Mucosa of descending colon (tissue), 3 donors: Measurements from ENCODE around the gene ATP10B. TPM values are rescaled to one million over a fixed set of nuclear protein-coding genes. Genes with fewer than 3 reads are reported as not detected.

Experiments used
- ATAC-seq: fragments of 200-7000 bp; cut with Tn5 transposase; one replicate; pipeline ENCODE4 v1.9.1; 2020; ENCODE audit warnings: mild to moderate bottlenecking, moderate library complexity
- DNase-seq, 3 donors: peaks; one replicate each; pipeline ENCODE4 v3.0.0-alpha.2; 2020
- H3K36me3 ChIP-seq: fragments of 200-600 bp; one replicate; pipeline ENCODE4 v1.8.0; 2021; ENCODE audit warnings: low read depth, mild to moderate bottlenecking
- H3K4me1 ChIP-seq: fragments of 200-600 bp; one replicate; pipeline ENCODE4 v1.8.0; 2021; ENCODE audit warnings: low read depth, mild to moderate bottlenecking
- H3K4me3 ChIP-seq: fragments of 200-600 bp; one replicate; pipeline ENCODE4 v1.8.0; 2021; ENCODE audit warnings: mild to moderate bottlenecking
- H3K9me3 ChIP-seq: fragments of 200-600 bp; one replicate; pipeline ENCODE4 v1.8.0; 2021; ENCODE audit warnings: mild to moderate bottlenecking
- CTCF ChIP-seq: fragments of 200-600 bp; IDR thresholded peaks from one replicate; pipeline ENCODE4 v1.8.0; 2022; ENCODE audit warnings: antibody characterized with exemption, mild to moderate bottlenecking
- intact Hi-C, 2 donors: fragments of 100-400 bp; cut with DNase I in 1 of 2; cut with micrococcal nuclease in 1 of 2; formaldehyde crosslinking; loops; one replicate each; pipeline versions ENCODE4 v1.11.0 to v1.11.1; 2022; cut with DNase I, micrococcal nuclease
- total RNA-seq, 3 donors: library from RNA; stranded (reverse); fragmentation: NEBNext Ultra II Directional in 2 of 3; extraction: Animal tissue kit (Norgen Biotek cat#: 25700) in 2 of 3; gene quantifications; one replicate each; pipeline versions ENCODE4 v1.2.1 to v1.2.4, GENCODE V29; 2021 to 2023
- donor health status: DM: no; HTN: no; CAD: no; lungs with moderate emphysema.
- donor health status: DM: no; HTN: no; CAD: no.
- donor health status: DM: no; HTN: yes; CAD: no.

The ATP10B gene
- total RNA-seq, 3 donors from 2014 or later: 112 to 265 (median 211) TPM

GRCh38 chr5:160702934-160703333 lies 149.1 kb downstream of the ATP10B start:
- Histone ChIP-seq H3K9me3 (peaks cover 3% of the 10 kb centered on the region), H3K4me1 (peaks cover 9% of the 10 kb centered on the region), H3K36me3 (no peaks in the 10 kb centered on the region), H3K4me3 (no peak overlapping the region)
- DNase-seq (no peak), ATAC-seq (no peak)
- intact Hi-C loops: no loop called here
- TF ChIP-seq CTCF: no peak

GRCh38 chr5:160702311-160702803 lies 149.7 kb downstream of the ATP10B start:
- ATAC-seq (no peak), DNase-seq (no peak)
- TF ChIP-seq CTCF: no peak
- peaks cover 15% of the 10 kb centered on the region for H3K4me1 ChIP-seq
- intact Hi-C loops: no loop called here
- no peak overlapping the region for H3K4me3 ChIP-seq
- no peaks in the 10 kb centered on the region for H3K36me3 ChIP-seq
- peaks cover 3% of the 10 kb centered on the region for H3K9me3 ChIP-seq

- Histone ChIP-seq H3K4me1 (peaks cover 16% of the 10 kb centered on the region), H3K4me3 (no peak overlapping the region), H3K9me3 (peaks cover 3% of the 10 kb centered on the region), H3K36me3 (no peaks in the 10 kb centered on the region)
- intact Hi-C loops: no loop called here
- no peak for ATAC-seq
- no peak for DNase-seq
- no peak for TF ChIP-seq CTCF
These were observed 150.6 kb downstream of the ATP10B start for GRCh38 chr5:160701403-160701802.

- intact Hi-C loops: no loop called here
- DNase-seq (peak; percentile 53 to 67 (median 61)), ATAC-seq (peak; percentile 87)
- no peaks in the 10 kb centered on the region for H3K36me3 ChIP-seq
- no peak overlapping the region for H3K4me3 ChIP-seq
- H3K4me1 ChIP-seq: peaks cover 26% of the 10 kb centered on the region
- no peak for TF ChIP-seq CTCF
- H3K9me3 ChIP-seq: peaks cover under 1% of the 10 kb centered on the region
These were observed 152.7 kb downstream of the ATP10B start for GRCh38 chr5:160699301-160699700.

- intact Hi-C loops: no loop called here
- H3K4me1 ChIP-seq: peaks cover 34% of the 10 kb centered on the region
- no peaks in the 10 kb centered on the region for H3K9me3 ChIP-seq
- no peaks in the 10 kb centered on the region for H3K36me3 ChIP-seq
- ATAC-seq: no peak
- no peak overlapping the region for H3K4me3 ChIP-seq
- DNase-seq: no peak
- TF ChIP-seq CTCF: no peak
These were observed 154.7 kb downstream of the ATP10B start for GRCh38 chr5:160697281-160697680.

- ATAC-seq: peak; percentile 56
- Histone ChIP-seq H3K36me3 (no peaks in the 10 kb centered on the region), H3K9me3 (no peaks in the 10 kb centered on the region), H3K4me1 (peaks cover 43% of the 10 kb centered on the region), H3K4me3 (no peak overlapping the region)
- no peak for DNase-seq
- intact Hi-C loops: no loop called here
- no peak for TF ChIP-seq CTCF
These were observed 157.1 kb downstream of the ATP10B start for GRCh38 chr5:160694896-160695295.
